GM18909 (cell line): Measurements from ENCODE around the gene MON1B.
A peak's percentile ranks its signal among the peaks of the same experiment; 100 is the strongest.
"Not testable (repeated sequence)": the region's sequence is repeated elsewhere in the genome, so short reads cannot be mapped to it uniquely, and the experiment has no call there.

ENCODE experiments used
- ATAC-seq: cut with Tn5 transposase; IDR thresholded peaks from one replicate; pipeline ENCODE4 v1.9.1; 2021; ENCODE audit warnings: mild to moderate bottlenecking; ENCODE audit not compliant: unreplicated experiment, poor library complexity

The MON1B gene

DNA sequence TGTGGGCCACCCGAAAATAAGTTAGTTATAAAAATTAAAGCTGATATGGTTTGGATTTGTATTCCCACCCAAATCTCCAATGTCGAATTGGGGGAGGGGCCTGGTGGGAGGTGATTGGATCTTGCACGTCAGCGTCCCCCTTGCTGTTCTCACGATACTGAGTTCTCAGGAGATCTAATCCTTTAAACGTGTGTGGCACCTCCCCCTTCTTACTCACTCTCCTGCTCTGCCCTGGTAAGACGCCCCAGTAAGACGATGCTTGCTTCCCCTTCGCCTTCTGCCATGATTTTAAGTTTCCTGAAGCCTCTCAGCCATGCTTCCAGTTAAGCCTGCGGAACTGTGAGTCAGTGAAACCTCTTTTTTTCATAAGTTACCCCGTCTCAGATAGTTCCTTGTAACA lies 43.6 kb downstream of the MON1B start:
- no peak for ATAC-seq

DNA sequence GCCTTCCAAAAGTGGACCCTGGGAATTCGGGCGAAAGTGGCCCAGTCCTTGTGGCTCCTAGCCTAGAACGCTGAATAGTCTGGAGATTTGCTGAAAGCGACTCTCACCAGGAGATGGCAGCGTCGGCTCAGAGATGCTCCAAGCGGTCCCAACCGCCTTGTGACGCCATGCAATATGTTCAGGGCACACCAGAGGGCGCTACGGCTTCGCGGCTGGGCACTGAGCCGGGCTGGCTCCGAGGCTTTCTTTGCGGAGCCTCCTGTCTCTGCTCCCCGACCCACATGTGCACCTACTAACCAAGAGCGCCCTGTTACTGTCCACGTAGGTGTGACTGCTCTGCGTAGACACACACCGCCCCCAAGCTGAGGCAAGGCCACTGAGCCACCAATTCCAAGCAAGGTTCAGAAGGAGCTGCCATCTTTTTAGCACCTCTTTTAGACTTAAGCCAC lies 45.1 kb downstream of the MON1B start:
- peak; percentile 99 for ATAC-seq

DNA sequence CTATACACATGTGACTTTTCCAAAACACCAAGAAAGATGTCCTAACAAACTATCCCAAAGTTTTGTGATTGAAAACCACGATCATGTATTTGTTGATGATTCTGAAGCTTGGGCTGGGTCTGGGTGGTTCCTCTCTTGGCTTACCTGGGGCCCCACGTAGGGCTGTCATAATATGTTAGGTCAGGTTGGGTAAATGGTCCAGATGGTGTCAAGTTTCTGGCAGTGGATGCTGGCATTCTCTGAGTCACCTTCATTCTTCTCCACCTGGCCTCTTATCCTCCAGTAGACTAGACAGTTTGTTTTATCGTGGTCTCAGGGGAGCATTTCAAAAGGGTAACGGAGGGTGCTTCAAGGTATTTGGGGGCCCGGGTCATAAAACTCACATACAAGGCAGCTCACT lies 47.6 kb downstream of the MON1B start:
- no peak for ATAC-seq

DNA sequence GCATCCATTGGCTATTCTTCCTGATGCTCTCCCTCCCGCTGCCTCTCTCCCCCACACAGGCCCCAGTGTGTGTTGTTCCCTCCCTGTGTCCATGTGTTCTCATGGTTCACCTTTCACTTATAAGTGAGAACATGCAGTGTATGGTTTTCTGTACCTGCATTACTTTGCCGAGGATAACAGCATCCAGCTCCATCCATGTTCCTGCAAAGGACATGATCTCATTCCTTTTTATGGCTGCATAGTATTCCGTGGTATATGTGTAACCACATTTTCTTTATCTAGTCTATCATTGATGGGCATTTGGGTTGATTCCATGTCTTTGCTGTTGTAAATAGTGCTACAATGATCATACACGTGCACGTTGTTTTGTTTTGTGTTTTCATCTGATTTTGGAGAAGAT lies 51.5 kb downstream of the MON1B start:
- not testable (repeated sequence) for ATAC-seq

DNA sequence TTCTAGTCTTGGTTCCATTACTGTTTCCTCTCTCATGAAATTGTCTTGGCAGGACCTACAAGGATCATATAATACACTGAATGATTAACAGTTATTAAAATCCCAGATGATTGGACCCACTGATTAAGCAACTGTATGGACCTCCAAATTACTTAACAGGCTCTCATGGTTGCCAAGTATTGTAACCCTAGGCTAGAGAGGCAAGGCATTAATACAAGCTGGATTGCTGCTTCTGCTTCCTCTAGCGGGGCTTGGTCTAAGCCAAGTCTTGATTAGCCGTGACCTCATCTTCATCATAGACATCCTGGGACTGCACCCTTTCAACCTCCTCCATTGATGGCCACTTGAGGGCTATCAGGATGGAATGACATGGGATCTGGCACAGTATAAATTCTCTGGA lies 55.2 kb downstream of the MON1B start:
- ATAC-seq, result no peak

DNA sequence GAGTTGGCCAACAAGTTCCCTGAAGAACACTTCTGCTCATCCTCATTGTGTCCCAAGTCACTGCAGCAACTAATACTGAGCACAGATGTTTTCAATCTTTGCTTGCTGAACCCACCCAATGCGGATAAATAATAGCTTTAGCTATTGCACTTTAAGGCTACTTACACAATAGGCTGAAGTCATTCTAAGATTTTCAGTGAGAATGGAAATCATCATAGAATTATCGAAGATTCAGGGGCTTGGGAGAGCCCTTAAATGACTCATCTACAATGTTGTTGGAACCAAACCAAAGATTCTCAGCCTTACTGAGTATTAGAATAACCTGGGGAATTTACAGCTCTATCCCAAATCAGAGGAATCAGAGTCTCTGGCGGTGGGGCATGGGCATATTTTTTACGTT lies 59.4 kb downstream of the MON1B start:
- ATAC-seq, result no peak
